ENCODE measurements around the gene APOC1.

Gene APOC1

GRCh38 chr19:44955505-44956439 is 41.4 kb downstream of the APOC1 start:
- DNase-seq (ENCODE audit: low read depth) = no peak

- DNase-seq (ENCODE audit: low read depth) = no peak
These were observed 43.1 kb downstream of the APOC1 start for GRCh38 chr19:44957526-44957925.

- DNase-seq (ENCODE audit: low read depth) = no peak
These were observed 43.7 kb downstream of the APOC1 start for GRCh38 chr19:44958090-44958489.

GRCh38 chr19:44959691-44960090 is 45.3 kb downstream of the APOC1 start:
- no peak for DNase-seq (ENCODE audit: low read depth)

GRCh38 chr19:44960906-44961728 is 46.7 kb downstream of the APOC1 start:
- DNase-seq (ENCODE audit: low read depth) = no peak

- DNase-seq (ENCODE audit: low read depth) = no peak
These were observed 47.4 kb downstream of the APOC1 start for GRCh38 chr19:44961821-44962220.

GRCh38 chr19:44968118-44968517 is 53.7 kb downstream of the APOC1 start:
- DNase-seq (ENCODE audit: low read depth) = no peak

GRCh38 chr19:44968670-44969069 is 54.3 kb downstream of the APOC1 start:
- DNase-seq (ENCODE audit: low read depth) = no peak
